ENCODE measurements around the gene ARHGAP22. TPM values are rescaled to one million over a fixed set of nuclear protein-coding genes. Genes with fewer than 3 reads are reported as not detected.
"Not testable (repeated sequence)": the region's sequence is repeated elsewhere in the genome, so short reads cannot be mapped to it uniquely, and the experiment has no call there.

The ARHGAP22 gene
- total RNA-seq, 4 donors from 2014 or later: 2.2 to 9.1 (median 4.8) TPM

- DNase-seq (ENCODE audit: extremely low spot score): no peak
- H3K9me3 ChIP-seq: no peaks in the 10 kb centered on the region
- H3K27me3 ChIP-seq: no peaks in the 10 kb centered on the region
- WGBS: 96% methylated on average over 1 of the region's 1 CpG
- H3K4me3 ChIP-seq: no peak overlapping the region
- intact Hi-C loops (cut with DNase I): no loop called here
- TF ChIP-seq EP300 (IDR thresholded peaks at IDR 0.05) (no peak), CTCF (IDR thresholded peaks at IDR 0.05) (no peak), POLR2A (IDR thresholded peaks at IDR 0.05; ENCODE audit: low read depth) (no peak), POLR2AphosphoS5 (IDR thresholded peaks at IDR 0.05) (no peak)
- H3K27ac ChIP-seq (replicated peaks in 1 of 4): no peak overlapping the region
- H3K36me3 ChIP-seq: peaks cover 4 to 48% (median 30%) of the 10 kb centered on the region in 4 donors
- H3K4me1 ChIP-seq: no peaks in the 10 kb centered on the region
Observed at GRCh38 chr10:48429309-48429708, 175.6 kb downstream of the ARHGAP22 start.

- intact Hi-C loops (cut with DNase I): no loop called here
- no peak overlapping the region for H3K4me3 ChIP-seq
- DNase-seq (ENCODE audit: extremely low spot score): no peak
- H3K27me3 ChIP-seq: no peaks in the 10 kb centered on the region
- peaks cover 4 to 46% (median 28%) of the 10 kb centered on the region in 4 donors for H3K36me3 ChIP-seq
- H3K4me1 ChIP-seq: no peaks in the 10 kb centered on the region
- 100% methylated on average over 3 of the region's 3 CpGs for WGBS
- H3K9me3 ChIP-seq: no peaks in the 10 kb centered on the region
- TF ChIP-seq POLR2AphosphoS5 (IDR thresholded peaks at IDR 0.05) (no peak), EP300 (IDR thresholded peaks at IDR 0.05) (no peak), POLR2A (IDR thresholded peaks at IDR 0.05; ENCODE audit: low read depth) (no peak), CTCF (IDR thresholded peaks at IDR 0.05) (no peak)
- no peak overlapping the region for H3K27ac ChIP-seq (replicated peaks in 1 of 4)
Observed at GRCh38 chr10:48428896-48429295, 176.0 kb downstream of the ARHGAP22 start.

- Histone ChIP-seq H3K9me3 (no peaks in the 10 kb centered on the region), H3K27me3 (no peaks in the 10 kb centered on the region), H3K4me1 (no peaks in the 10 kb centered on the region), H3K4me3 (no peak overlapping the region), H3K36me3 (peaks cover 4 to 37% (median 19%) of the 10 kb centered on the region in 4 donors), H3K27ac (replicated peaks in 1 of 4) (no peak overlapping the region)
- WGBS: 90% methylated on average over 4 of the region's 4 CpGs
- TF ChIP-seq CTCF (IDR thresholded peaks at IDR 0.05): no peak
- no peak for TF ChIP-seq EP300 (IDR thresholded peaks at IDR 0.05)
- TF ChIP-seq POLR2A (IDR thresholded peaks at IDR 0.05; ENCODE audit: low read depth): no peak
- TF ChIP-seq POLR2AphosphoS5 (IDR thresholded peaks at IDR 0.05): no peak
- DNase-seq (ENCODE audit: extremely low spot score): no peak
- intact Hi-C loops (cut with DNase I): no loop called here
Observed at GRCh38 chr10:48423884-48424283, 181.0 kb downstream of the ARHGAP22 start.

GRCh38 chr10:48421862-48422261, 183.0 kb downstream of the ARHGAP22 start:
- intact Hi-C loops (cut with DNase I); H3K4me3 ChIP-seq; H3K4me1 ChIP-seq; H3K27me3 ChIP-seq; H3K9me3 ChIP-seq; DNase-seq (ENCODE audit: extremely low spot score); H3K27ac ChIP-seq (replicated peaks in 1 of 4): not testable (repeated sequence)
- peaks cover 4 to 19% (median 6%) of the 10 kb centered on the region in 4 donors for H3K36me3 ChIP-seq
- WGBS: 92% methylated on average over 2 of the region's 2 CpGs

- no peaks in the 10 kb centered on the region for H3K27me3 ChIP-seq
- H3K9me3 ChIP-seq: no peaks in the 10 kb centered on the region
- no peak overlapping the region for H3K27ac ChIP-seq (replicated peaks in 1 of 4)
- no peak overlapping the region for H3K4me3 ChIP-seq
- TF ChIP-seq CTCF (IDR thresholded peaks at IDR 0.05) (no peak), EP300 (IDR thresholded peaks at IDR 0.05) (no peak), POLR2A (IDR thresholded peaks at IDR 0.05; ENCODE audit: low read depth) (no peak), POLR2AphosphoS5 (IDR thresholded peaks at IDR 0.05) (no peak)
- H3K4me1 ChIP-seq: no peaks in the 10 kb centered on the region
- H3K36me3 ChIP-seq: peaks cover 0 to 14% (median 0%) of the 10 kb centered on the region in 4 donors
- WGBS: 96% methylated on average over 4 of the region's 4 CpGs
- no peak for DNase-seq (ENCODE audit: extremely low spot score)
- intact Hi-C loops (cut with DNase I): no loop called here
Observed at GRCh38 chr10:48419714-48420113, 185.2 kb downstream of the ARHGAP22 start.
